Measurements from ENCODE around the gene MCEMP1. TPM values are rescaled to one million over a fixed set of nuclear protein-coding genes. Genes with fewer than 3 reads are reported as not detected.

MCEMP1 gene
- total RNA-seq, 1 donor from 2014 or later: not detected

DNA sequence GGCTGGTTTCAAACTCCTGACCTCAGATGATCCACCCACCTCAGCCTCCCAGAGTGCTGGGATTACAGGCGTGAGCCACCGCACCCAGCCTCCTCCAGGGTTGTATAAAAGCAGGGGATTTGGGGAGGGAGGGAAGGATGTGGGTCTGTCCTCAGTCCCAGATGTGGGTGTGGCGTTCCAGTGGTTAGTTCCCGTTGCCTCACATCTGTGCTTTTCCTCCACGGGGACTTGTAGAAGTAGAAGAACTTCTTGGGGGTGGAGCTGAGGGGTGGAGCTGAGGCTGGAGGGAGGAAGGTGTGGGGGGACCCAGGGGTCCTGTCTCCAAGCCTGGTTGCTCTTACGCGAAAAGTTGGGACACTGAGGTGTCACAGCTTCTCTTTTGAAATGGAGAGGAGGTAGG lies 514 bp upstream of the MCEMP1 start:
- ATAC-seq (ENCODE audit: low read depth): no peak
- TF ChIP-seq, protein P1, sequence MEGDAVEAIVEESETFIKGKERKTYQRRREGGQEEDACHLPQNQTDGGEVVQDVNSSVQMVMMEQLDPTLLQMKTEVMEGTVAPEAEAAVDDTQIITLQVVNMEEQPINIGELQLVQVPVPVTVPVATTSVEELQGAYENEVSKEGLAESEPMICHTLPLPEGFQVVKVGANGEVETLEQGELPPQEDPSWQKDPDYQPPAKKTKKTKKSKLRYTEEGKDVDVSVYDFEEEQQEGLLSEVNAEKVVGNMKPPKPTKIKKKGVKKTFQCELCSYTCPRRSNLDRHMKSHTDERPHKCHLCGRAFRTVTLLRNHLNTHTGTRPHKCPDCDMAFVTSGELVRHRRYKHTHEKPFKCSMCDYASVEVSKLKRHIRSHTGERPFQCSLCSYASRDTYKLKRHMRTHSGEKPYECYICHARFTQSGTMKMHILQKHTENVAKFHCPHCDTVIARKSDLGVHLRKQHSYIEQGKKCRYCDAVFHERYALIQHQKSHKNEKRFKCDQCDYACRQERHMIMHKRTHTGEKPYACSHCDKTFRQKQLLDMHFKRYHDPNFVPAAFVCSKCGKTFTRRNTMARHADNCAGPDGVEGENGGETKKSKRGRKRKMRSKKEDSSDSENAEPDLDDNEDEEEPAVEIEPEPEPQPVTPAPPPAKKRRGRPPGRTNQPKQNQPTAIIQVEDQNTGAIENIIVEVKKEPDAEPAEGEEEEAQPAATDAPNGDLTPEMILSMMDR (IDR thresholded peaks at IDR 0.05): no peak
- Mint-ChIP-seq H3K4me3 (peak overlapping the region; percentile 35), H3K9me3 (no peaks in the 10 kb centered on the region), H3K27me3 (peaks cover 30% of the 10 kb centered on the region), H3K4me1 (peaks cover 46% of the 10 kb centered on the region), H3K36me3 (ENCODE audit: low read depth) (peaks cover 2% of the 10 kb centered on the region), H3K27ac (no peak overlapping the region)
- ChIA-PET CTCF (interaction anchor here (0.9 to 3.1 kb wide), 2 partner anchors 108 to 124 kb away, joined by 3 to 29 read pairs; no protein-coding TSS in a partner anchor), POLR2A (interaction anchor here (1.1 kb wide), 1 partner anchor 143 kb away, joined by 3 read pairs; no protein-coding TSS in a partner anchor)
- intact Hi-C loops (cut with micrococcal nuclease): loop anchor here (10.0 kb wide), 1 partner anchor 322 kb away; no protein-coding TSS in a partner anchor
- no peak for DNase-seq

DNA sequence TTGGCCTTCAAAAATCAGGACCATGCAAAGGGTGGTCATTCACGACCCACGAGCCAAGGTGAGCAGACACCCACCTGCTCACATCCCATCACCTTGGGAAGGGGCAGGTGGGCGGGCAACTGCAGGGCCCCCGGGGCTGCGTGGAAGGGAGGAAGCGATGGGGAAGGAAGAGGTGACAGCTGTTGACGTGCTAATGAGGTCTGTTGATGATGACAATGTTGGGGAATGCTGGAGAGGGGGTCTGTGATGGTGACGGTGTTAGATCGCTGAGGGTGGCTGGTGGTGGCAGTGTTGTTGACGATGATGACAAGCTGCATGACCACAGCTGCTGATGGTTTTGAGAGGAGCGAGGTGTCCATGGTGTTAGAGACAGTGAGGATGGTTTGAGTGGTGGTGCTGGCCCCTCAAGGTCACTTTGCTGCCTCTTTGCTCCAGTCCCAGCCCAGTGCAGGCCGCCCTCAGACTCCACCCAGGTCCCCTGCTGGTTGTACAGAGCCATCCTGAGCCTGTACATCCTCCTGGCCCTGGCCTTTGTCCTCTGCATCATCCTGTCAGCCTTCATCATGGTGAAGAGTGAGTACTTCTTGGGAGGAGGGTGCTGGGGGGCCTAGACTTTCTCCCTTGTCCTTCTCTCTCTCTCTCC lies 900 bp downstream of the MCEMP1 start:
- peaks cover 12% of the 10 kb centered on the region for H3K36me3 Mint-ChIP-seq (ENCODE audit: low read depth)
- DNase-seq: no peak
- intact Hi-C loops (cut with micrococcal nuclease): loop anchor here (10.0 kb wide), 1 partner anchor 323 kb away; no protein-coding TSS in a partner anchor
- H3K9me3 Mint-ChIP-seq: no peaks in the 10 kb centered on the region
- POLR2A ChIA-PET: interaction anchor here (0.6 to 1.0 kb wide), 4 partner anchors 28 to 122 kb away, joined by 3 to 13 read pairs (median 4); no protein-coding TSS in a partner anchor
- H3K4me1 Mint-ChIP-seq: peaks cover 55% of the 10 kb centered on the region
- H3K27ac Mint-ChIP-seq: no peak overlapping the region
- H3K27me3 Mint-ChIP-seq: peaks cover 22% of the 10 kb centered on the region
- ATAC-seq (ENCODE audit: low read depth): no peak
- peak overlapping the region; percentile 2 for H3K4me3 Mint-ChIP-seq
- CTCF ChIA-PET: interaction anchor here (0.9 to 3.1 kb wide), 3 partner anchors 109 to 576 kb away, joined by 4 to 29 read pairs (median 11); no protein-coding TSS in a partner anchor
- TF ChIP-seq, protein P1 (IDR thresholded peaks at IDR 0.05): no peak

DNA sequence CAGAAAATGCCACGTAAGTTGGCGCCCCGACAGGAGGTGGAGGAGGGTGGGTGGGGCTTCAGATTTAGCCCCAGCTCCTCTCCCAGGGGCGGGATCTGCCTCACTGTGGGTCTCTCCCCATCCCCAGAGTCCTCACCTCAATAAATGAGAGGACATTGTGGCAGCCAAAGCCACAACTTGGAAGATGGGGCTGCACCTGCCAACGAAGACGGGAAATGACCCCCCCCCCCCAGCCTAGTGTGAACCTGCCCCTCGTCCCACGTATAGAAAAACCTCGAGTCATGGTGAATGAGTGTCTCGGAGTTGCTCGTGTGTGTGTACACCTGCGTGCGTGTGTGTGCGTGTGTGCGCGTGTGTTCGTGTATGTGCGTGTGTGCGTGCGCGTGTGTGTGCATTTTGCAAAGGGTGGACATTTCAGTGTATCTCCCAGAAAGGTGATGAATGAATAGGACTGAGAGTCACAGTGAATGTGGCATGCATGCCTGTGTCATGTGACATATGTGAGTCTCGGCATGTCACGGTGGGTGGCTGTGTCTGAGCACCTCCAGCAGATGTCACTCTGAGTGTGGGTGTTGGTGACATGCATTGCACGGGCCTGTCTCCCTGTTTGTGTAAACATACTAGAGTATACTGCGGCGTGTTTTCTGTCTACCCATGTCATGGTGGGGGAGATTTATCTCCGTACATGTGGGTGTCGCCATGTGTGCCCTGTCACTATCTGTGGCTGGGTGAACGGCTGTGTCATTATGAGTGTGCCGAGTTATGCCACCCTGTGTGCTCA lies 2.3 kb downstream of the MCEMP1 start:
- H3K27me3 Mint-ChIP-seq: peaks cover 14% of the 10 kb centered on the region
- ChIA-PET POLR2A (interaction anchor here (0.5 to 2.2 kb wide), 6 partner anchors 26 to 242 kb away, joined by 3 to 45 read pairs (median 3); no protein-coding TSS in a partner anchor), CTCF (interaction anchor here (0.9 to 3.1 kb wide), 3 partner anchors 111 to 577 kb away, joined by 4 to 29 read pairs (median 11); no protein-coding TSS in a partner anchor)
- H3K27ac Mint-ChIP-seq: peak overlapping the region; percentile 78
- peak overlapping the region; percentile 93 for H3K4me3 Mint-ChIP-seq
- H3K4me1 Mint-ChIP-seq: peaks cover 59% of the 10 kb centered on the region
- peaks cover 23% of the 10 kb centered on the region for H3K36me3 Mint-ChIP-seq (ENCODE audit: low read depth)
- H3K9me3 Mint-ChIP-seq: no peaks in the 10 kb centered on the region
- TF ChIP-seq, protein P1 (IDR thresholded peaks at IDR 0.05): no peak
- ATAC-seq (ENCODE audit: low read depth) (peak; percentile 62), DNase-seq (peak; percentile 54)
- intact Hi-C loops (cut with micrococcal nuclease): loop anchor here (1.0 to 10.0 kb wide), 5 partner anchors 120 to 324 kb away; partner anchors contain the start of gene MAP2K7

DNA sequence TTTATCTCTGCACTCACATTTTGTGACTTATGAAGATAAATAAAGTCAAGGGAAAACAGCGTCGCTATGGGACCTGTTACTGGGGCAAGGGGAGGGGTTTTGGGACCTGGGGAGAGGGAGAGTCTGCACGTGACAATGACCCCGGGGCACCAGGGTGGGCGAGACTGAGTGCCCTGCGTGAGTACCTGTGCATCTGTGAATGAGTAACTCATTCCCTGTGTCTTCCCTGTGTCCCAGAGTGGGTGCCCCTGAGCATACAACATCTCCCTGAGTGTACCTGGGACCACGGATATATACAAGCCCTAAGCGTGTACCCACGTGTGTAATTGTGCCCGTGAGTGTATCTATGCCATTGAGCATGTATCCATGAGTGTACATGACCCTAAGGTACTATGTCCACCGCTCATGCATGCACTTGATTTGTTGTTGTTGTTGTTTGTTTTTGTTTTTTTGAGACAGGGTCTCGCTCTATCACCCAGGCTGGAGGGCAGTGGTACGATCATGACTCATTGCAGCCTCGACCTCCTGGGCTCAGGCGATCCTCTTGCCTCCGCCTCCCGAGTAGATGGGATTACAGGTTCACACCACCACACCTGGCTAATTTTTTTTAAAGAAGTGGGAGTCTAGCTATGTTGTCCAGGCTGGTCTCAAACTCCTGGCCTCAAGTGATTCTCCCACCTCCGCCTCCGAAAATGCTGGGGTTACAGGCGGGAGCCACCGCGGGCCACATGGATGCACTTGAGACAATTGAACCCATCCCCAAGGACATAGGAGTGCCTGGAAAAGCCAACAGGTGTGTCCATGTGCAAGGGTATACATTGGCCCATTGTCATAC lies 3.1 kb downstream of the MCEMP1 start:
- Mint-ChIP-seq H3K4me3 (peak overlapping the region; percentile 93), H3K27ac (peak overlapping the region; percentile 78), H3K9me3 (no peaks in the 10 kb centered on the region), H3K4me1 (peaks cover 56% of the 10 kb centered on the region), H3K36me3 (ENCODE audit: low read depth) (peaks cover 25% of the 10 kb centered on the region), H3K27me3 (peaks cover 14% of the 10 kb centered on the region)
- no peak for ATAC-seq (ENCODE audit: low read depth)
- ChIA-PET POLR2A (interaction anchor here (0.6 to 2.2 kb wide), 25 partner anchors 9 to 240 kb away, joined by 3 to 45 read pairs (median 5); partner anchors contain the start of genes CD209, FCER2, MAP2K7 and PET100), CTCF (interaction anchor here (0.8 to 2.5 kb wide), 23 partner anchors 11 to 326 kb away, joined by 3 to 64 read pairs (median 6); partner anchors contain the start of gene FCER2)
- DNase-seq: no peak
- intact Hi-C loops (cut with micrococcal nuclease): loop anchor here (1.0 to 10.0 kb wide), 12 partner anchors 28 to 581 kb away; partner anchors contain the start of genes MAP2K7, SNAPC2 and STXBP2
- TF ChIP-seq, protein P1 (IDR thresholded peaks at IDR 0.05): no peak
